Measurements from ENCODE around the gene LRRK2.

DNA sequence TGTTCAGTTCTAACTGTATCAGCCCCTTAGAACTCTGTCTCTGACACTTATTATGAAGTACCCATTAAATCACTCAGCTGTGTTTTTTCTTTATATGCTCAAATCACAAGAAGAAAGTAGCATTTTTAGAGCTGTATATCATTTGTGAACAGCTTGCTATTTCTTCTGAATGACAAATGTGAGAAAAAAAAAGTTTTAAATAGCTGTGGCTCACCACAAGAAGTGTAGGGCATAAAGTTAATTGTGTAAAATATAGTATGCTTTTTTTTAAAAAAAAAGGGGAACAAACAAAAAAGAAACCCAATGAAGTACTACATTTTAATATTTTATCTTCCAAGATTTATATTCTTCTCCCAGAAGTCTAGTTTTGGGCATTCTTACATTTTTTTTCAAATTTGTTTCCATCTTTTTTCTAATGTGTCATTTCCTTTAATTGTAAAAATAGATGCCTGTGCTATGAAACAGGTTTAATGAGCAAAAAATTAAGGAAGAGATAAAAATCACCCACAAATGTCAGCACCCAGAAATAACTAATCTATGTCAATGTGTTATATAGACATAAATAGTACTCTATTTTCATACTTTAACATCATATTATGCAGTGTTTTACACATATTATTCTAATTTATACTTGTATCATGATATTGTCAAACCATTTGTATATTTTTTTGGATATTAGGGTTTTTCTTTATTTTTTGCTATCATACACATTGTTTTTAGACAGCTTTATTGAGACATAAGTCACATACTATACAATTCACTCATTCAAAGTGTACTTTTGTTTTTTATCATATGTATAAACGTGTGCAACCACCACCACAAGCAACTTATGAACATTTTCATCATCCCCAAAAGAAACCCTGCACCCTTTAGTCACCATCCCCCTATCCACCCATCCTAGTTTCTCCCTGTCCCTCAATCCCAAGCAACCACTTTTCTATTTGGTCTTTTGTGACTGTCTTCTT lies 22.4 kb upstream of the LRRK2 start:
- TF ChIP-seq GATA2 (IDR thresholded peaks at IDR 0.05; ENCODE audit: low read depth, low read length) (no peak), GATA3 (IDR thresholded peaks at IDR 0.05; ENCODE audit: low read depth, low read length) (no peak)

All from SH-SY5Y (cell line).